AG08395 (cell line): ENCODE results near the gene SLC9A9.

Experiments used
- DNase-seq: peaks from one replicate; pipeline ENCODE4 v3.0.0; 2012; ENCODE audit warnings: mixed read lengths, low spot score

The SLC9A9 gene

GRCh38 chr3:143356839-143357238 lies 491.4 kb downstream of the SLC9A9 start:
- DNase-seq = no peak

- DNase-seq = no peak
Observed at GRCh38 chr3:143354342-143354741, 493.9 kb downstream of the SLC9A9 start.

- no peak for DNase-seq
Observed at GRCh38 chr3:143352850-143353550, 495.3 kb downstream of the SLC9A9 start.

GRCh38 chr3:143351895-143352608 lies 496.2 kb downstream of the SLC9A9 start:
- DNase-seq = no peak

- DNase-seq = no peak
Observed at GRCh38 chr3:143351354-143351753, 496.9 kb downstream of the SLC9A9 start.

- no peak for DNase-seq
Observed at GRCh38 chr3:143349455-143349854, 498.8 kb downstream of the SLC9A9 start.

- DNase-seq = no peak
Observed at GRCh38 chr3:143348486-143349327, 499.6 kb downstream of the SLC9A9 start.

GRCh38 chr3:143344516-143345165 lies 503.6 kb downstream of the SLC9A9 start:
- DNase-seq = no peak

GRCh38 chr3:143343944-143344343 lies 504.3 kb downstream of the SLC9A9 start:
- no peak for DNase-seq

- no peak for DNase-seq
Observed at GRCh38 chr3:143343031-143343430, 505.2 kb downstream of the SLC9A9 start.

GRCh38 chr3:143339451-143339850 lies 508.8 kb downstream of the SLC9A9 start:
- DNase-seq = no peak

- no peak for DNase-seq
Observed at GRCh38 chr3:143337387-143337786, 510.9 kb downstream of the SLC9A9 start.

GRCh38 chr3:143334231-143334630 lies 514.0 kb downstream of the SLC9A9 start:
- DNase-seq = no peak

GRCh38 chr3:143333367-143333766 lies 514.9 kb downstream of the SLC9A9 start:
- no peak for DNase-seq

- no peak for DNase-seq
Observed at GRCh38 chr3:143332026-143332425, 516.2 kb downstream of the SLC9A9 start.

GRCh38 chr3:143331350-143331749 lies 516.9 kb downstream of the SLC9A9 start:
- DNase-seq = peak; percentile 42

GRCh38 chr3:143330296-143330868 lies 517.9 kb downstream of the SLC9A9 start:
- no peak for DNase-seq

- DNase-seq = no peak
Observed at GRCh38 chr3:143329567-143330211, 518.6 kb downstream of the SLC9A9 start.

GRCh38 chr3:143328451-143328850 lies 519.8 kb downstream of the SLC9A9 start:
- no peak for DNase-seq

- no peak for DNase-seq
Observed at GRCh38 chr3:143326983-143327778, 521.1 kb downstream of the SLC9A9 start.
